Measurements from ENCODE around the gene HEXB.

Gene HEXB

DNA sequence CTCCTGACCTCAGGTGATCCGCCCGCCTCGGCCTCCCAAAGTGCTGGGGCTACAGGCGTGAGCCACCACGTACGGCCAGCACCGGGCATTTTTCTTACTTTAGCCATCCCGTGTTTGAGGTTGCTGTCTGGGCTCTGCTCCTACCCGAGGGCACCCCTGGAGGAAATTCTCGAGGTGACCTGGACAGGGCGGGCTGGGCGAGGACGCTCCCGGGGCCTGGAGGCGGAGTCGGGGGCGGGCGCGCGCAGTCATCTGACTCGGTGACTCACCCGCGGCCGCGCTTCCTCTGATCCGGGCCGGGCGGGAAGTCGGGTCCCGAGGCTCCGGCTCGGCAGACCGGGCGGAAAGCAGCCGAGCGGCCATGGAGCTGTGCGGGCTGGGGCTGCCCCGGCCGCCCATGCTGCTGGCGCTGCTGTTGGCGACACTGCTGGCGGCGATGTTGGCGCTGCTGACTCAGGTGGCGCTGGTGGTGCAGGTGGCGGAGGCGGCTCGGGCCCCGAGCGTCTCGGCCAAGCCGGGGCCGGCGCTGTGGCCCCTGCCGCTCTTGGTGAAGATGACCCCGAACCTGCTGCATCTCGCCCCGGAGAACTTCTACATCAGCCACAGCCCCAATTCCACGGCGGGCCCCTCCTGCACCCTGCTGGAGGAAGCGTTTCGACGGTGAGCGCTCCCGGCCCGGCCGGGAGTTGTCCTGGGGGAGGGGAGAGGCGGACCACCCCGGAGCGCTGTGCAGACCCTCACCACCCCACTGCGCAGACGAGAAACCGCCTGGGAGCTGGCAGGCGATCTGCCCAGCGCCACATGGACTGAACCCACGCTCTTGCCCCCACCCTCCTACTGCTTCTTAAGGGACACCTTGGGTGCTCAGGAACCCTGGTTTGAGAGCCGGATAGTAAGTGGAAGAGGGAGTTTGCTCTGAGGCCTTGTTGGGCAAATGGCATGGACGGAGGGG, at the start of gene HEXB:
Gene HEXB, plus strand, starts transcription at position 334 of the 952 bp plus-strand sequence. Its CDS starts 28 bp downstream, at position 362.
- peak; percentile 64 to 74 for DNase-seq (ENCODE audit: low read depth in 2 of 2)

DNA sequence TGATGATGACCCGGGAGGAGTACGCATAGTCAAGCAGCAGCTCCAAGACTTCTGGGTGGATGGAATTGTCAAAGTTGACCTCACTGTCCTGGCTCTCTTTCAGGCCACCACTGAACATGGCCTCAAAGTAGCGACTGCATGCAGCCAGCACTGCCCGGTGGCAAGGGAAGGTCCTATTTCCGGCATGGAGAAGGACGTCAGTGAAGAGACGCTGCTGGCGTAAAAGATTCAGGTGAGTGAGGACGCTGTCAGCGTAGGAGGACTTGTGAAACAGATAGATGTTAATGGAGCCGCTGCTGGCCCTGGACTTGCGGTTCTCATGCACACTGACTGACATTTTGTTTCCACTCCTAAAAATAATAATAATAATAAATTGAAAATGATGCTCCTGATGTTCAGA, 48.9 kb upstream of the HEXB start:
- no peak for DNase-seq (ENCODE audit: low read depth in 2 of 2)

DNA sequence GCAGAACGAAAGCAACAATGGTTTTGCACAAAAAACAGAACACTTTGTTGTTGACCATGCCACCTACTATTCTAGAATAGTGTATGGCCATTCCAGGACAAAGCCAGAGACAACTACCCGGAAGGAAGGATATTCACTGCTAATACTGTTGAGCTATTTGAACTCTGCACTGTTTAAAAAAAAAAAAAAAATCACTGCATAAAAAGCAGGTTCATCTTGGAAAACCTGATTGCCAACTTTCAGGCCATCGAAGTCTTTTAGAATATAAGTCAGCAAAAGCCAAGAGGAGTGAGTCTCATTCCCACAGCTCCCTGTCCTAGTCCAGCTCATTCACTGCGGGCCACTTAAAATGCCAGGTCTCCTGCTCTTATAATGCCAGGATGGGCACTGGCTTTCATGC, 48.5 kb upstream of the HEXB start:
- no peak for DNase-seq (ENCODE audit: low read depth in 2 of 2)

GRCh38 chr5:74638544-74638969, 46.5 kb upstream of the HEXB start:
- no peak for DNase-seq (ENCODE audit: low read depth in 2 of 2)

- DNase-seq (ENCODE audit: low read depth in 2 of 2) = no peak
Observed at GRCh38 chr5:74638970-74639806, 45.8 kb upstream of the HEXB start.

DNA sequence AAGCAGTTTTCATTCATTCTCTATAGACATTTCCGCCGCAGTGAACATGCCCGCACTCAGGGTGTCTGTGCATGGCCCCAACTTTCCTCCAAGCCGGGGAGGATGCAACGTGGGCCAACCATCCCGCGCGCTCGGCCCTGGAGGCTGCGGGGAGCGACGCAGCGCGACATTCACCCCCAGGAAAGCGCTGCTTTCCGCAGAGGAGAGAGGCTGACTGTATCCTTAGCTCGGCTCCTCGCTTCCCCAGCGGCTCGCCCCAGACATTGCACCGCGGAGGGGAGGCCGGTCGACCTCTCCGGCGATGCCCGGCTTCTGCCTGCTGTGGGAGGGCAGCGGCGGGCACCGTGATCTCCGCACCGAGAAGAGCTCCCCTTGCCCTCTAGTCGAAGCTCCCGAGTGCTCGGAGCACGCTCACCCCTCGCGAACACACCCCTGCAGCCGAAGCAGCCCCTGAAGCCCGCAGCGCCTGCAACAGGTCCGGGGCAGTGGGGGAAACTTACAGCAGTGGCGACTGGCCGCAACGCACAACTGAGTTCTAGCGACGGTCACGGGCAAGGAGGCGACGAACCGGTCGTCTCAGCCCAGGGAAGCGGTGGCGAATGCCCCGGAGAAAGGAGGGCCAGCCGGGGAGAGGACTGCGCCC, 45.1 kb upstream of the HEXB start:
- no peak for DNase-seq (ENCODE audit: low read depth in 2 of 2)

- DNase-seq (ENCODE audit: low read depth in 2 of 2) = peak; percentile 42 to 49
Observed at GRCh38 chr5:74640450-74640953, 44.5 kb upstream of the HEXB start, which contains the start of gene ENC1. Gene ENC1 (minus strand): TSS chr5:74640728. CDS start chr5:74636485, 4,243 bp downstream.

GRCh38 chr5:74640954-74641734, 43.9 kb upstream of the HEXB start:
- no peak for DNase-seq (ENCODE audit: low read depth in 2 of 2)

GRCh38 chr5:74641735-74642542, 43.1 kb upstream of the HEXB start:
- DNase-seq (ENCODE audit: low read depth in 2 of 2) = no peak

DNA sequence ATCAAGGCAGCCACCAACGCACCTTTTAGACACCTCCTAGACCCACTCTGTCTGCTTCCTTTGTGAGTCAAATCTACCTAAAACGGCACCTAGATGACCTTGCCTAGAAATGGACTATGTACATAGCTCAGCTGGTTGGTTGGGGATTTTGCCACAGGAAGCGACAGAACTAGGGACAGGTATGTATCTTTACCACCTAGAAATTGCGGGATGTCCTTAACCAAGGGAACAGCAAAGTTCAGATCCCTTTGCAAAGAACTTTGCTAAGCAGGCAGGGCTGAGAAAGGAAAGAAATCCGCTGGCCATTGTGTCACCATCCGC, 42.5 kb upstream of the HEXB start:
- no peak for DNase-seq (ENCODE audit: low read depth in 2 of 2)

DNA sequence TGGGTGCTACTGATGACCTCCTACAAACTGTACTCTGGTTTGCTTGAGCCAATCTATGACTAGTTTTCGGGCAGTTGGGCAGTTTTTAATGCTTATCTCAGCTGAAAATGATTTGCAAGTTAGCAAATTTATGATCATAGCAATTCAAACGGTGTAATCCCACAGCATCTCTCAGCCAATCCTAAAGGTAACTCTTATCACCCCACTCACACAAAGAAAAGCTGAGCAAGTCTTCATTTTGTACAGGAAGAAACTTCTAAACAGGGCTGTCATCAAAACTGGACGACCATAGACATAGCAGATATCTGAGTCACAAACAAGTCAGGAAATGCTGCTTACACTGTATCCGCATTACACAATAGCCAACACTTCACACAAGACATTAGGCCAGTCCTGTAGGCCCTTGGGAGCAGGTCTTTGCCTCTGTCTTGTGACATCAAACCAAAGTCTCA, 41.9 kb upstream of the HEXB start:
- DNase-seq (ENCODE audit: low read depth in 2 of 2) = no peak

DNA sequence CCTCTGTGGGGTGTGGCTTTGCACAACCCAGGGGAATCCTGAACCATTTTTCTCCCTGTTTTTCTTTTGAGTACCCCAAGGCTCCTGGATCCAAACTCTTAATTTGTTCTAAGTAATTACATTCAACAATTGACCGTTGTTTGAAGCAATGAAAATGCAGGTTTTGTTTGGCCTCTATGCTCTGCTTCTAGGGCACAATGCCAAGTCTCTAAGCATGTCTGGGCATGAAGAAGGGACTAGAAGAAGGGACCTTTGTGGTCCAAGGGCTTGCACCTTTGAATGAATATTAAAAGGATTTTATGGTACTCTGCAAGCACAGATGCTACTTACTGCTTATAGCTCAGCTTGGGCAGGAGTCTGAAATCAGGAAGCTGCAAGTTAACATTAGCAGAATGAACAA, 37.9 kb upstream of the HEXB start:
- DNase-seq (ENCODE audit: low read depth in 2 of 2) = no peak

DNA sequence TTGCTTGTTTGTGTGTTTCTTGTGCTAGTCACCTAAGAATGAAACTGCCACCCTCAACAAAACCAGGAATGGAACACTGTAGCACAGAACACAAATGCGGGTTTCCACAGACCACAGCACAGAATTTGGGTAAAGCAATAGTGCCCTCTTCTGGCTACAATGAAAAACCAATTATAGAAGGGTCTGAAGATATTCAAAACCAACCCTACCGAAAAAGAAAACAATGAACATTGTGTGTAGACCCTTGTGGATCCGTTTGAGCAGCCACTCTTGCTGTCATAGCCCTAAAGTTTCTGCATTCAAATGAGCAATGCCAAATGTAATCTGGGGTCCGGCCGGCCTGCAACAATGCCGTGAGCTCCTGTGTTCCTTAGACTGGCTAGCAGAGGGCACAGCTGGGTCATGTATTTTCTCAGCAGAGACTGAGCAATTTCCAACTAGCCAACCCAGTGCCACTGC, 36.2 kb upstream of the HEXB start:
- no peak for DNase-seq (ENCODE audit: low read depth in 2 of 2)

- DNase-seq (ENCODE audit: low read depth in 2 of 2) = no peak
Observed at GRCh38 chr5:74649421-74649973, 35.5 kb upstream of the HEXB start.

- no peak for DNase-seq (ENCODE audit: low read depth in 2 of 2)
Observed at GRCh38 chr5:74651710-74652109, 33.3 kb upstream of the HEXB start.

DNA sequence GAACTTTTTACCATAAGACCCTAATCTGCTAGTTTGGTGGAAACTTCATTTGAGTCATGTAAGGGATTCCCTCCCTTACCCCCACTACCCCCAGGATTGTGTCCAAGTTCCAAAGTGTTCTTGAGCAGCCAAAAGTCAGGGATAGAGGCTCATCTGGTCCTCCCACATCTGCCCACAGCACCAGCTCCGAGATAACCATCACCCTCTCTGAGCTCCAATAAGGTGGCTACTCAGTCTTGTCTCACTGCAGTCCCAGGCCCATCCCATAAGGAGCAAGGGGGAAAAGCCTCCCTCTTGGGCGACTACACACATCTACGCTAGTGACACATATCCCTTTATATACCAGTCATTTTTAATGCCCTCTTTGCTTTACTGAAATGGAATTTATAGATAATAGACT, 32.5 kb upstream of the HEXB start:
- no peak for DNase-seq (ENCODE audit: low read depth in 2 of 2)

DNA sequence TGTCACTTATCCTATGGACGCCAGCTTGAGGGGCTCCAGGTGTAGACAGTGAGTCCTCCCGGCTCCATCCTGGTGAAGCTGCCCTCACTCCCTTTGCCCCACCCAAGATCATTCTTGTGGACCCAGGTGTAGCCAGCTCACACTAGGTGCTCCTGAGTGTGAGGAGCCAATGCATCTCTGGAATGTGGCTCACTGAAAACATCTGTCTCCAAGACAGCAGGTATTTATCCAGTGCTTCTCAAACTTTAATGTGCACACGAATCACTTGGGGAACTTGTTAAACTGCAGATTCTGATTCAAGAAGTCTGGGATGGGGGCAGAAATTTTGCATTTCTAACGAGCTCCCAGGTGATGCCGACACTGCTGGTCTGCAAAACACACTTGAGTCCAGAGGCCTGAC, 31.0 kb upstream of the HEXB start:
- no peak for DNase-seq (ENCODE audit: low read depth in 2 of 2)

DNA sequence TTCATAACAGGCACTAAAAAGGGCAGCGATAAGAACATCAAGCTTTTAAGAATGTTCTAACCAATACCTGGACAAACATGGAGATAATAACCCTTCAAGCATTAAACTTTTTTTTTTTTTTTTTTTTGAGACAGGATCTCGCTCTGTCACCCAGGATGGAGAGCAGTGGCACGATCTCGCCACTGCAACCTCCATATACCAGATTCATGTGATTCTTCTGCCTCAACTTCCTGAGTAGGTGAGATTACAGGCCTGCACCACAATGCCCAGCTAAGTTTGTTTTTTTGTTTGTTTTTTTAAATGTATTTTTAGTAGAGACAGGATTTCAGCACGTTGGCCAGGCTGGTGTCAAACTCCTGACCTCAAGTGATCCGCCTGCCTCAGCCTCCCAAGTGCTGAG, 29.8 kb upstream of the HEXB start:
- no peak for DNase-seq (ENCODE audit: low read depth in 2 of 2)

DNA sequence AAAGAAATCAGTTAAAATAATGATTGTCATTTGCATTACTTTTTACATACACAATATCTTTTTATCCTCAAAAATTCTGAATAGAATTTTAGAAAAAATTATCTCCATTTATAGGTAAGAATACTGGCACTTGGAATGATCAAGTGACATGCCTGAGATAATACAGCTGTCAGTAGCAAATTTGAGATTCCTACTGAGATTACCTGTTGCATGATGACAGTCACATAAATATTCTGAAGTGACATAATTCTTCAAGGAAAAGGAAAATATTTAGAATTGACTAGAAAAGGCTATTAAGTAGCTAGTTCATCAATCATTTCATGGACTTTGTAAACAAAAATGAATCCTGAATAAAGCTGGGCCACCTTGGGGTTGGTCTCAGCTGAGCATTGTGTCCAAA, 29.3 kb upstream of the HEXB start:
- no peak for DNase-seq (ENCODE audit: low read depth in 2 of 2)

DNA sequence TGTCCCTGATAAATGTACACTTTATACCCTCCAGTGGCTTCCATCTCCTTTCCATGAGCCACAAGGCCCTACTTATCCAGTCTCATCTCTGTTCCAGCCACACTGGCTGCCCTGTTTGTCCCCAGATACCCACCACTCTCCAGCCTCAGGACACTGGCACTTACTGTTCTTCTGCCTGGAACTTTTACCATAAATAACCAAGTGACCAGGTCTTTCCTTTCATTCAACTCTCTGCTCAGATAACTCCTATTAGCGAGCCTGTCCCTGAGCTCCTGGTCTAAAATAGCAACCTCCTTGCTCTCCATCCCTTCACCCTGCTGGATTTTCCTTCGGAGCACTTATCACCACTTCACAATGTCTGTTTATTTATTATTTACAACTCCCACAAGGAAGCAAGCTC, 27.9 kb upstream of the HEXB start:
- DNase-seq (ENCODE audit: low read depth in 2 of 2) = no peak
